ENCODE data around the gene PRKN. TPM values are rescaled to one million over a fixed set of nuclear protein-coding genes. Genes with fewer than 3 reads are reported as not detected.

Gene PRKN
- total RNA-seq, 4 donors from 2014 or later: 6.3 to 11.9 (median 9.5) TPM

DNA sequence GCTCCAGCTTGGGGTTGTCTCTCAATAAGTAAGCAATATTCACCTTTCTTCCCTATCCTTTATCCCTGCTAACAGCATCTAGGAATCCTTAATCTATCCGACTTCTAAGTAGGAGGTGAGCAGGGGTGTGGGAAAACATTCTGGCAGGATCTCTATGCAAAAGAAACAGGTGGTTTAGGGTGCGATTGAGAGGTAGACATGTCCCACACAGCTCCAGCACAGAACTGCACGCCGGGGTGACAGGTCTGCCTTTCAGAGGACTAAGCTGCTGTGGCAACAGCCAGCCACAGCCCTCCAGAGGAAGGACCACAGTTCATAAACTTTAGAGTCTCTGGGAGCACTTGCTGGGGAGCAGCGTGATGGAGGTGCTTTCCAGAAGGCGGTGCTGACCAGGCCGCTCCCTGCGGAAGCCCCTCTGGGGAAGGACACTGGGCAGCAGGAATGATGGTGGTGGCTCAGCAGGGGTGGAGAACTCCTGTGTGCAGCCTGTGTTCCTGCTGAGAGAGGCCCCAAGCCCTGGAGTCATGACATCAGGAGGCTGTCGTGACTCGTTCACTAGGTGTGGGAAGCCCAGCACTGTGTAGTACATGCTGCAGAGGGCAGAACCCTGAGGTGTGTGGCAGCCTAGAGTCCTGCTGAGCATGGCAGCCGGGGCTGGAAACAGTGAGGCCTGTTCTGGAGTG, 509.6 kb downstream of the PRKN start:
- H3K4me3 ChIP-seq (ENCODE audit: low read depth, poor library complexity, severe bottlenecking): no peak overlapping the region
- intact Hi-C loops (cut with DNase I; ENCODE audit: low total_unique reads): no loop called here
- no peak for DNase-seq (ENCODE audit: low spot score in 2 of 2)
- TF ChIP-seq, protein P1, sequence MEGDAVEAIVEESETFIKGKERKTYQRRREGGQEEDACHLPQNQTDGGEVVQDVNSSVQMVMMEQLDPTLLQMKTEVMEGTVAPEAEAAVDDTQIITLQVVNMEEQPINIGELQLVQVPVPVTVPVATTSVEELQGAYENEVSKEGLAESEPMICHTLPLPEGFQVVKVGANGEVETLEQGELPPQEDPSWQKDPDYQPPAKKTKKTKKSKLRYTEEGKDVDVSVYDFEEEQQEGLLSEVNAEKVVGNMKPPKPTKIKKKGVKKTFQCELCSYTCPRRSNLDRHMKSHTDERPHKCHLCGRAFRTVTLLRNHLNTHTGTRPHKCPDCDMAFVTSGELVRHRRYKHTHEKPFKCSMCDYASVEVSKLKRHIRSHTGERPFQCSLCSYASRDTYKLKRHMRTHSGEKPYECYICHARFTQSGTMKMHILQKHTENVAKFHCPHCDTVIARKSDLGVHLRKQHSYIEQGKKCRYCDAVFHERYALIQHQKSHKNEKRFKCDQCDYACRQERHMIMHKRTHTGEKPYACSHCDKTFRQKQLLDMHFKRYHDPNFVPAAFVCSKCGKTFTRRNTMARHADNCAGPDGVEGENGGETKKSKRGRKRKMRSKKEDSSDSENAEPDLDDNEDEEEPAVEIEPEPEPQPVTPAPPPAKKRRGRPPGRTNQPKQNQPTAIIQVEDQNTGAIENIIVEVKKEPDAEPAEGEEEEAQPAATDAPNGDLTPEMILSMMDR (IDR thresholded peaks at IDR 0.05): no peak
- no peak for TF ChIP-seq POLR2A (IDR thresholded peaks at IDR 0.05)
- 90 to 91% methylated on average over 11 of the region's 11 CpGs for WGBS, 2 donors

DNA sequence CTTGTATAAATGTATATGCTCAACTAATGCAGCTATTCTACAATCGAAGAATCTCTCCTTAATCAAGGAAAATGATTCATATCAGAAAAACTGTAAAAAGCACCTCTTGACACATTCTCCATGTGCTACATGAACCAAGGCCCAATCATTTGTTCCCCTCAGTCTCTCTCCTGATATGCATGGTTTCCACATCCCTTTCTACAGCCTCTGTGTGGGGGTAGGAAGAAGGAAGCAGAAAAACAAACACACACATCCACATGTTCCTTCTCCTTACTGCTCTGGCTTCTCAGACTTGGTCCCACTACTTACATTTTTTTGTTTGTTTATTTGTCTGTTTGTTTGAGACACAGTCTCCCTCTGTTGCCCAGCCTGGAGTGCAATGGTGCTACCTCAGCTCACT, 510.5 kb downstream of the PRKN start:
- TF ChIP-seq, protein P1 (IDR thresholded peaks at IDR 0.05): no peak
- no peak for TF ChIP-seq POLR2A (IDR thresholded peaks at IDR 0.05)
- WGBS, 2 donors: 94 to 97% methylated on average over 1 of the region's 1 CpG
- no peak for DNase-seq (ENCODE audit: low spot score in 2 of 2)
- intact Hi-C loops (cut with DNase I; ENCODE audit: low total_unique reads): no loop called here
- no peak overlapping the region for H3K4me3 ChIP-seq (ENCODE audit: low read depth, poor library complexity, severe bottlenecking)

DNA sequence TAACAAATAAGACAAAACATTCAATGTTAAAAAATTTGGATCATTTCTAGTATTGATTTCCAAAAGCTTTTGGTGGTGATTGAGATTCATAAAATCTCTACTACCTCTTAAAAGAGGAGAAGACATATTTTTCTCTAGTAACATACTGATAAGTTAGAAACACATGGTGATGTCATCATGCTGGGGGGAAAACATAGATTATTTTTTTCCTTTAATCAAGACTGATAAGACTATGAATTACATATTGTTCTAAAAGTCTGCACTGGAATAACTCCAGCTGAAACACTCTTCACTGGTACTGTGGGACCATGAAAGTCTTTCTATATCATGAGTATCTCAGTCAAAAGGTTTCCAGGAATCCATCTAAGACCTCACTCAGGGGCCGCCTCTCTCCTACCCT, 515.8 kb downstream of the PRKN start:
- no peak overlapping the region for H3K4me3 ChIP-seq (ENCODE audit: low read depth, poor library complexity, severe bottlenecking)
- no peak for TF ChIP-seq POLR2A (IDR thresholded peaks at IDR 0.05)
- TF ChIP-seq, protein P1 (IDR thresholded peaks at IDR 0.05): no peak
- WGBS, 2 donors: 96 to 100% methylated on average over 1 of the region's 1 CpG
- no peak for DNase-seq (ENCODE audit: low spot score in 2 of 2)
- intact Hi-C loops (cut with DNase I; ENCODE audit: low total_unique reads): no loop called here

DNA sequence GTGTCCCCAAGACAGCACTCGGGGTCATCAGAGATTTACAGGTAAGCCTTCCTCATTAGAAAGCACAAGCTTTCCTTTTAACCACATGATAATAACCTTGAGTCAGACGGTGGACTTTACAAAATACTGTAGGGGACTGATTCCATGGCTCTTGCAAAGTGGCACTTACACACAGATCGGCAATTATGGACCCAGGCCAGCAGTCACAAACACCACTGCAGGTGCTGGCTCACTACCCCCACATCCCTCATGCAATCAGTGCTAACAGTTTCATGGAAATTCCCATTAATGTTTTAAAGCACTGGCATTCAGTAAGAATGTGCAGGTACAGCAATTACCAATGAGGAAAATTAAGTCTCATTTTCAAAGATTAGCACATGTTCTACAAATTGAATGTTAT, 516.5 kb downstream of the PRKN start:
- no peak for DNase-seq (ENCODE audit: low spot score in 2 of 2)
- no peak overlapping the region for H3K4me3 ChIP-seq (ENCODE audit: low read depth, poor library complexity, severe bottlenecking)
- TF ChIP-seq POLR2A (IDR thresholded peaks at IDR 0.05): no peak
- TF ChIP-seq, protein P1 (IDR thresholded peaks at IDR 0.05): no peak
- intact Hi-C loops (cut with DNase I; ENCODE audit: low total_unique reads): no loop called here
- 74% methylated on average over 3 of the region's 3 CpGs for WGBS, 2 donors

DNA sequence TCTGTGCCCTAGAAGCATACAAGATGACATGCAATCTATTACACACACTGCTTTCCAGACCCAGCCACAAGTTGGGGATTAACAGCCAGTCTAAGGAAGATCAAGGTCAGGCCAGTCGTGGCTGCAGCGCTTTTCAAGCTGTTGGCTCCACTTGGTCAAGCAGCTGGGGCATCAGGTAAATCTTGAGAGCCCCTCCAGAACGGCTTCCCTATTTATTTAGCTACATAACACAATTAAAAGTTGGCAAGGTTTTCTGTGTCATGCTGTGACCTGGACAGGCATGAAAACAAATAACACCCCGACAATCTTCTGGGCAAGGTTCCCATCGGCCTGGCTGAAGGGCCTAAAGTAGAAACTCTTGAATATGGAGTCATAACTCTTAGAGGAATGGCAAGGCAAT, 524.3 kb downstream of the PRKN start:
- 52 to 70% methylated on average over 5 of the region's 5 CpGs for WGBS, 2 donors
- TF ChIP-seq, protein P1 (IDR thresholded peaks at IDR 0.05): no peak
- intact Hi-C loops (cut with DNase I; ENCODE audit: low total_unique reads): no loop called here
- no peak for DNase-seq (ENCODE audit: low spot score in 2 of 2)
- H3K4me3 ChIP-seq (ENCODE audit: low read depth, poor library complexity, severe bottlenecking): no peak overlapping the region
